ENCODE data around the gene ARSA.
"Not testable (repeated sequence)": the region's sequence is repeated elsewhere in the genome, so short reads cannot be mapped to it uniquely, and the experiment has no call there.

ARSA gene

DNA sequence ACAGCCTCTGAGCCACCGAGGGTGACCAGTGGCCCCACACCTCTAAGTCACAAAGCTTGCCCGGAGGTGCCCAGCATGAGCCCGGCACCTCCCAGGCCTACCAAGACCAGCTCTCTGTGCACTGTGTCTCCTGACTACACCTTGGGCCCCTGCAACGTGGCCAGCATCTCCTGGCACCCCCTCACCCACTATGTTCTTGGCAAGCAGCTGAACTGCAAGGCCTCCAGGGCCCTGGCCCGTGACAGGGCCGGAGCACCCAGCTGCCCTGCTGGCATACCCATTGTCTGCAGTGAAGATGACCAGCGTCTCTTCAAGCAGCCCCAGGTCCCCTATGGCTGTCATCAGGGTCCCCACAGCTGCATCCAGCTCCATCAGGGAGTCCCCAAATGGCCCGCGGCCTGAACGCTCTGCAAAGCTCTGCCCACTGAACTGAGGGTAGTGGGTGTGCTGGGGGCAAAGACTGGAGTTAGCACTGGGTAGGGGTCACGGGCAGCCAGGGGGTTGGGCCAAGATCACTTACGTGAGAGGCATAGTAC, 1.6 kb downstream of the ARSA start:
- Histone ChIP-seq H3K9ac (ENCODE audit: low read length) (no peak overlapping the region), H3K36me3 (ENCODE audit: control insufficient read depth, low read depth, low read length) (no peaks in the 10 kb centered on the region), H3K9me3 (ENCODE audit: control insufficient read depth, low read depth, low read length) (no peaks in the 10 kb centered on the region), H3K27me3 (ENCODE audit: control insufficient read depth, insufficient read depth, low read length) (peaks cover 16% of the 10 kb centered on the region), H3K4me1 (ENCODE audit: control insufficient read depth, low read depth, low read length) (no peaks in the 10 kb centered on the region), H3K4me3 (ENCODE audit: low read length) (no peak overlapping the region), H3K27ac (ENCODE audit: low read length) (no peak overlapping the region)

DNA sequence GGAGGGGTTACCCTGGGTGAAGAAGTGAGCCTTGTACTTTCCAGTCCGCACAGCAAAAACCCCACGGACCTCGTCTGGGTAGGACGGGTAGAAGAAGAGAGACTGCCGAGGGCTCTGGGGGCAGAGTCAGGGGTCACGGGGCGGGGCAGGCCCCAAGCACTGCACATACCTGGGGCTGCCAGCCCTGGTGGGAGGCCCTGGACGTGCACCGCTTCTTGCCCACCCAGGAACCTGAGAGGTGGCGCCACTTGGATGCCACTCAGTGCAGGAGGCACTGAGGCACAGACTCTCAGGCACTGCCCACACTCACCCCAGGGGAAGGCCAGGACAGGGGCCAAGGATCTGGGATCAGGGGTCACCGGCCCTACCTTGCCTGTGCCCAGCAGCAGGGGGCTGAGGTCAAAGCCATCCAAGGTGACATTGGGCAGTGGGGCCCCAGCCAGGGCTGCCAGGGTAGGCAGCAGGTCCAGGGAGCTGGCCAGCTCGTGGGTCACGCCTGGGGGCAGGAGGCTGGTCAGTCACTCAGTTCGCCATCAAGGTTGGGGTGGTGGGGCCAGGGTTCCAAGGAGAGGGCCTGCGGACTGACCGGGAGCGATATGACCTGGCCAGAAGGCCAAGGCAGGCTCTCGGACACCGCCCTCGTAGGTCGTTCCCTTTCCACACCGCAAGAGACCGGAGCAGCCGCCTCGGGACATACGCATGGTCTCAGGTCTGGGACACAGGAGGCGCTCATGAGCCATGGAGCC, 2.2 kb downstream of the ARSA start:
- H3K36me3 ChIP-seq (ENCODE audit: control insufficient read depth, low read depth, low read length) = no peaks in the 10 kb centered on the region
- H3K4me3 ChIP-seq (ENCODE audit: low read length) = no peak overlapping the region
- no peaks in the 10 kb centered on the region for H3K4me1 ChIP-seq (ENCODE audit: control insufficient read depth, low read depth, low read length)
- H3K27me3 ChIP-seq (ENCODE audit: control insufficient read depth, insufficient read depth, low read length) = peaks cover 21% of the 10 kb centered on the region
- H3K9me3 ChIP-seq (ENCODE audit: control insufficient read depth, low read depth, low read length) = no peaks in the 10 kb centered on the region
- no peak overlapping the region for H3K27ac ChIP-seq (ENCODE audit: low read length)
- no peak overlapping the region for H3K9ac ChIP-seq (ENCODE audit: low read length)

DNA sequence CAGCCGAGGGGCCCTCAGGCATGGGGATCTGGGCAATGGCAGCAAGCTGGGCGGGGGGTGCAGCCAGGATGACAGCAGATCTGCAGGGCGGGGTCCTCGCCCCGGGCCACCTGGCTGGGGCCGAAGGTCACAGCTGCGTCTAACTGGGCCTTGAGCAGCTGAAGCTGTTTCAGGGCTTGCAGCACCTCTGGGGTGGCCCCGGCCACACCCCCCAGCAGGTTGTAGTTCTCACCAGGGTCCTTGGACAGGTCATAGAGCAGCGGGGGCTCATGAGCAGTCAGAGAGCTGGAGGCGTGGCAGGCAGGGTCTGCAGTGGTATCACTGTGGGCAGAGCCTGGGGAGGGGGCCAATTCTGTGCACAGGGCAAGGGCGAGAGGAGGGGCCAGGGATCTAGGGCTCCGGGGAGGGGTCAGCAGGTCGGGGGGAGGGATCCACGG, 2.8 kb downstream of the ARSA start:
- H3K36me3 ChIP-seq (ENCODE audit: control insufficient read depth, low read depth, low read length) = no peaks in the 10 kb centered on the region
- H3K4me1 ChIP-seq (ENCODE audit: control insufficient read depth, low read depth, low read length) = no peaks in the 10 kb centered on the region
- no peaks in the 10 kb centered on the region for H3K9me3 ChIP-seq (ENCODE audit: control insufficient read depth, low read depth, low read length)
- H3K27me3 ChIP-seq (ENCODE audit: control insufficient read depth, insufficient read depth, low read length) = peaks cover 21% of the 10 kb centered on the region
- H3K4me3 ChIP-seq (ENCODE audit: low read length) = no peak overlapping the region
- H3K27ac ChIP-seq (ENCODE audit: low read length) = no peak overlapping the region
- H3K9ac ChIP-seq (ENCODE audit: low read length) = no peak overlapping the region

DNA sequence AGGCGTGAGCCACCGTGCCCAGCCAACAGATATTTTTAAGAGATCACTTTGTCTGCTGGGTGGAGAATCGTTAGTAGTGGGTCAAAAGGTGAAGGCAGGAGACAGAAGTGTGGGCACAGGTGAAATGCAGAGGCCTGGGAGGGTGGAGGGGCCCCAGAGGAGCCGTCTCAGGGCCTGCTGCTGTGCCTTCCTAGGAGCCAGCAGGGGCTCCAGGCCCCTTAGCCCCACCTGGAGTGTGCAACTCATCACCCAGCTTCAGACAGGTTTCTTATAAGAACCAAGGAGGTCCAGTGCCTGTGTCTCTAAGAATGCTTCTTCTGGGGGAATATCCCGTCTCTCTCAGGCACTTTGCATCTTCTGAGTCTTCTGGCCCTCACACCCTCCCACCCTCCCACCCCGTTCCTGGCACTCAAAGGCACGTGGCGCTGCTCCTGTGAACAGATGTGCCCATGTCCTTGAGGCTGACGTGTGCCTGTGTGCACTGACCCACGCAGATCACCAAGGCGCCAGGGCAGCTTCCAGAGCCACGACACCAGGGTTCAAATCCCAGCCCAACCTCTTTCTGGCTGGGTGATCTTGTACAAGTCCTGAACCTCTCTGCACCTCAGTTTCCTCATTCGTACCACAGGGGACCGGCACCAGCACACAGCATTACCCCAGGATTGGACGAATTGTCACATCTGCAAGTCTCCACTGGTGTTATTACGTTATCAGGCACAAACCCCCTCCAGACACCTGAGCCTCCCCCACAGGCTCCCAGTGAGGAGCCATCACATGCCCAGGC, 3.4 kb downstream of the ARSA start:
- H3K4me3 ChIP-seq (ENCODE audit: low read length) = no peak overlapping the region
- no peak overlapping the region for H3K27ac ChIP-seq (ENCODE audit: low read length)
- no peaks in the 10 kb centered on the region for H3K36me3 ChIP-seq (ENCODE audit: control insufficient read depth, low read depth, low read length)
- H3K4me1 ChIP-seq (ENCODE audit: control insufficient read depth, low read depth, low read length) = no peaks in the 10 kb centered on the region
- no peaks in the 10 kb centered on the region for H3K9me3 ChIP-seq (ENCODE audit: control insufficient read depth, low read depth, low read length)
- no peak overlapping the region for H3K9ac ChIP-seq (ENCODE audit: low read length)
- peaks cover 21% of the 10 kb centered on the region for H3K27me3 ChIP-seq (ENCODE audit: control insufficient read depth, insufficient read depth, low read length)

- H3K9ac ChIP-seq (ENCODE audit: low read length) = no peak overlapping the region
- H3K4me3 ChIP-seq (ENCODE audit: low read length) = no peak overlapping the region
- H3K36me3 ChIP-seq (ENCODE audit: control insufficient read depth, low read depth, low read length) = no peaks in the 10 kb centered on the region
- H3K27ac ChIP-seq (ENCODE audit: low read length) = no peak overlapping the region
- H3K27me3 ChIP-seq (ENCODE audit: control insufficient read depth, insufficient read depth, low read length) = peaks cover 12% of the 10 kb centered on the region
- no peaks in the 10 kb centered on the region for H3K9me3 ChIP-seq (ENCODE audit: control insufficient read depth, low read depth, low read length)
- no peaks in the 10 kb centered on the region for H3K4me1 ChIP-seq (ENCODE audit: control insufficient read depth, low read depth, low read length)
These were observed 5.1 kb downstream of the ARSA start for GRCh38 chr22:50622723-50623327.

DNA sequence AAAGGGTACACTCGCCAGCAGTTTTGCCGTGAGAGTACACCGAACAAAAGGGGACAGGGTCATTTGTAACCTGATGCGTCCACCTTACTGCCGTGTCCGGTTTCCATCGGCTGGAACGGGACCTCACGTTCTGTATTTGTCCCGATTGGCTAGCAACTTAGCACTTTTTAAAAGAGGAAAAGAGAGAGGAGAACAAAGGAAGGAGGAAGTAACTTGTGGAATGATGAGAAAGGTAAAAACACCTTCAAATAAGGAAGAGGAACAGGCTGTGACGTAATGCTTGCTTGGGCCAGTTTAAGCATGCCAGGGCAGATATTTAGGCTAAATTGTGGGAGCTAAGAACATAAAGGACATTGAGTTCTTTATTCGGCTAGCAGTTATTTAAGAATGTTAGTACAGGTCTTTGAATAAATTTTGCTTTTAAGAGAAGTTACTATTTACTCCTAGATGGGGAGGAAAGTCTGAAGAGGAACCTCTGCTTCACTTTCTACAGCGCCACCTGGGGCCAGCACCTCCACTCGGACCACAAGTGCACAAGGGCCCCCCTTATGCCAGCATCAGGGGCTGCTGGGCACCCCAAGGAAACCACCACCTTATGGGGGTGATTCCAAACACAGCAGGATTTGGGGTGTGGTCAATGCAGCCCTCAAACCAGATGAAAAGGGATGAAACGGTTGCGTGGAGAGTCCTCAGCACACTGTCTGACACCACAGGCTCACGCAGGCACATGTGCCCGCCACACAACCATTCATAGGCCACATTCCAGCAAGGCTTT, 5.8 kb downstream of the ARSA start:
- Histone ChIP-seq H3K4me3 (ENCODE audit: low read length) (no peak overlapping the region), H3K4me1 (ENCODE audit: control insufficient read depth, low read depth, low read length) (no peaks in the 10 kb centered on the region), H3K9ac (ENCODE audit: low read length) (no peak overlapping the region), H3K36me3 (ENCODE audit: control insufficient read depth, low read depth, low read length) (no peaks in the 10 kb centered on the region), H3K27me3 (ENCODE audit: control insufficient read depth, insufficient read depth, low read length) (peaks cover 12% of the 10 kb centered on the region), H3K27ac (ENCODE audit: low read length) (no peak overlapping the region), H3K9me3 (ENCODE audit: control insufficient read depth, low read depth, low read length) (no peaks in the 10 kb centered on the region)

GRCh38 chr22:50621356-50621880, 6.5 kb downstream of the ARSA start:
- H3K27ac ChIP-seq (ENCODE audit: low read length) = no peak overlapping the region
- H3K9ac ChIP-seq (ENCODE audit: low read length) = no peak overlapping the region
- H3K4me3 ChIP-seq (ENCODE audit: low read length) = no peak overlapping the region
- H3K9me3 ChIP-seq (ENCODE audit: control insufficient read depth, low read depth, low read length) = no peaks in the 10 kb centered on the region
- H3K36me3 ChIP-seq (ENCODE audit: control insufficient read depth, low read depth, low read length) = no peaks in the 10 kb centered on the region
- H3K4me1 ChIP-seq (ENCODE audit: control insufficient read depth, low read depth, low read length) = no peaks in the 10 kb centered on the region
- H3K27me3 ChIP-seq (ENCODE audit: control insufficient read depth, insufficient read depth, low read length) = peaks cover 12% of the 10 kb centered on the region

- no peak overlapping the region for H3K27ac ChIP-seq (ENCODE audit: low read length)
- peak overlapping the region; percentile 46 for H3K4me3 ChIP-seq (ENCODE audit: low read length)
- H3K36me3 ChIP-seq (ENCODE audit: control insufficient read depth, low read depth, low read length) = no peaks in the 10 kb centered on the region
- no peaks in the 10 kb centered on the region for H3K9me3 ChIP-seq (ENCODE audit: control insufficient read depth, low read depth, low read length)
- peaks cover 12% of the 10 kb centered on the region for H3K27me3 ChIP-seq (ENCODE audit: control insufficient read depth, insufficient read depth, low read length)
- no peaks in the 10 kb centered on the region for H3K4me1 ChIP-seq (ENCODE audit: control insufficient read depth, low read depth, low read length)
- no peak overlapping the region for H3K9ac ChIP-seq (ENCODE audit: low read length)
These were observed 7.2 kb downstream of the ARSA start for GRCh38 chr22:50620593-50621355.

GRCh38 chr22:50614296-50614695, 13.7 kb downstream of the ARSA start:
- not testable (repeated sequence) for H3K27ac ChIP-seq (ENCODE audit: low read length); H3K4me3 ChIP-seq (ENCODE audit: low read length); H3K4me1 ChIP-seq (ENCODE audit: control insufficient read depth, low read depth, low read length); H3K9me3 ChIP-seq (ENCODE audit: control insufficient read depth, low read depth, low read length); H3K27me3 ChIP-seq (ENCODE audit: control insufficient read depth, insufficient read depth, low read length); H3K9ac ChIP-seq (ENCODE audit: low read length); H3K36me3 ChIP-seq (ENCODE audit: control insufficient read depth, low read depth, low read length)

DNA sequence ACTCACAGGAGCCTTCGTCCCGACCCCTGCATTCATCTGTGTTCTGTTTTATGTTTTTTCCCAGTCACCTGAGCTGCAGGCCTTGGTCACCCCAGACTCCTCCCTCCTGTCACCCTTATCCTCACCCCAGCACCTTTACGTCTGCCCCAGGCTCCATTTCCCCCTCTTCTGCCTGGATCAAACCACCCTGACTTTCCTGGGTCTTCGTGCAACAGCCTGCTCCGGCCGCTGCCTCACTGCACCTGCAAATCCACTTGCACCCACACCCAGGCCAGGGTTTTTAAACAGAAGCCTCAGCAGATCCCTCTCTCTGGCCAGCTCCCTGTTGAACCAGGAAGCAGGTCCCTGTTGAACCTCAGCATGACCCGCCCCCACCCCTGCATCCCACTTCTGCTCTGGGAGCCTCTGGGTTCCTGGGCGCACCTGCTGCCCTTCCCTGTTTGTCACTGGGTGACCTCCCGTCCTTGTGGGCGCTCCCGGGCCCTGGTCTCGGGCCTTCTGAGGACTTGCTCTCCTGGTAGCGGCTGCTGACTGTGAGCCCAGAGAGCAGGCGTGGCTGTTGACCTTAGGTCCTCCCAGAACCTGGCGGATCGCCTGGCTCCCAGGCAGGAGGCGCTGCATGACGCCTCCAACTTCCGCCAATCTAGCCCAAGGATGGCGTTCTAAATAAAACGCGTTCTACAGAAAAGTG, 14.5 kb downstream of the ARSA start:
- H3K9ac ChIP-seq (ENCODE audit: low read length) = no peak overlapping the region

More for the DNA sequence above, 14.5 kb downstream of the ARSA start:
- no peak overlapping the region for H3K27ac ChIP-seq (ENCODE audit: low read length)
- H3K4me3 ChIP-seq (ENCODE audit: low read length) = no peak overlapping the region
- H3K27me3 ChIP-seq (ENCODE audit: control insufficient read depth, insufficient read depth, low read length) = peaks cover 8% of the 10 kb centered on the region
- no peaks in the 10 kb centered on the region for H3K36me3 ChIP-seq (ENCODE audit: control insufficient read depth, low read depth, low read length)
- H3K9me3 ChIP-seq (ENCODE audit: control insufficient read depth, low read depth, low read length) = no peaks in the 10 kb centered on the region
- H3K4me1 ChIP-seq (ENCODE audit: control insufficient read depth, low read depth, low read length) = no peaks in the 10 kb centered on the region

All from iPS-18a (cell line).